IPS-NIHi7 (cell line): ENCODE results near the gene CHORDC1.
A peak's percentile ranks its signal among the peaks of the same experiment; 100 is the strongest.
"Not testable (repeated sequence)": the region's sequence is repeated elsewhere in the genome, so short reads cannot be mapped to it uniquely, and the experiment has no call there.

Experiments
- DNase-seq: peaks from one replicate; pipeline ENCODE4 v3.0.0; 2012; ENCODE audit warnings: mixed read lengths; ENCODE audit errors: extremely low spot score

CHORDC1 gene

GRCh38 chr11:90222459-90223247 lies at the start of gene CHORDC1:
TSS of gene CHORDC1 (minus strand) at chr11:90223049. CDS start at chr11:90222954, 95 bp downstream.
- peak; percentile 89 for DNase-seq

- DNase-seq = no peak
Observed at GRCh38 chr11:90257158-90257525, 34.3 kb upstream of the CHORDC1 start.

- DNase-seq = no peak
Observed at GRCh38 chr11:90256404-90257157, 33.7 kb upstream of the CHORDC1 start.

GRCh38 chr11:90254065-90254464 lies 31.2 kb upstream of the CHORDC1 start:
- DNase-seq = no peak

GRCh38 chr11:90252053-90252452 lies 29.2 kb upstream of the CHORDC1 start:
- no peak for DNase-seq

GRCh38 chr11:90251599-90251998 lies 28.8 kb upstream of the CHORDC1 start:
- DNase-seq = no peak

- no peak for DNase-seq
Observed at GRCh38 chr11:90250970-90251369, 28.1 kb upstream of the CHORDC1 start.

GRCh38 chr11:90246468-90246867 lies 23.6 kb upstream of the CHORDC1 start:
- DNase-seq = no peak

- no peak for DNase-seq
Observed at GRCh38 chr11:90243534-90243933, 20.7 kb upstream of the CHORDC1 start.

GRCh38 chr11:90242894-90243416 lies 20.1 kb upstream of the CHORDC1 start:
- DNase-seq = no peak

GRCh38 chr11:90241414-90241813 lies 18.6 kb upstream of the CHORDC1 start:
- no peak for DNase-seq

GRCh38 chr11:90239967-90240636 lies 17.3 kb upstream of the CHORDC1 start:
- DNase-seq = not testable (repeated sequence)

GRCh38 chr11:90237004-90237403 lies 14.2 kb upstream of the CHORDC1 start:
- no peak for DNase-seq

GRCh38 chr11:90235526-90235925 lies 12.7 kb upstream of the CHORDC1 start:
- no peak for DNase-seq

GRCh38 chr11:90234977-90235376 lies 12.1 kb upstream of the CHORDC1 start:
- DNase-seq = no peak

- DNase-seq = no peak
Observed at GRCh38 chr11:90229791-90230190, 6.9 kb upstream of the CHORDC1 start.

- no peak for DNase-seq
Observed at GRCh38 chr11:90228056-90228455, 5.2 kb upstream of the CHORDC1 start.

GRCh38 chr11:90223248-90223585 lies 368 bp upstream of the CHORDC1 start:
- DNase-seq = no peak

GRCh38 chr11:90221803-90222458 lies 918 bp downstream of the CHORDC1 start:
- no peak for DNase-seq

GRCh38 chr11:90220391-90220790 lies 2.5 kb downstream of the CHORDC1 start:
- no peak for DNase-seq

- DNase-seq = no peak
Observed at GRCh38 chr11:90219438-90219837, 3.4 kb downstream of the CHORDC1 start.

GRCh38 chr11:90218606-90219005 lies 4.2 kb downstream of the CHORDC1 start:
- DNase-seq = peak; percentile 15
